Measurements from ENCODE around the gene H6PD. TPM values are rescaled to one million over a fixed set of nuclear protein-coding genes. Genes with fewer than 3 reads are reported as not detected.

H6PD gene
- total and polyA plus RNA-seq, 9 of the 15 experiments (the other 6 are each of a cell fraction or from before 2014, with no cell fraction given): 0.04 to 2.5 (median 0.95) TPM

DNA sequence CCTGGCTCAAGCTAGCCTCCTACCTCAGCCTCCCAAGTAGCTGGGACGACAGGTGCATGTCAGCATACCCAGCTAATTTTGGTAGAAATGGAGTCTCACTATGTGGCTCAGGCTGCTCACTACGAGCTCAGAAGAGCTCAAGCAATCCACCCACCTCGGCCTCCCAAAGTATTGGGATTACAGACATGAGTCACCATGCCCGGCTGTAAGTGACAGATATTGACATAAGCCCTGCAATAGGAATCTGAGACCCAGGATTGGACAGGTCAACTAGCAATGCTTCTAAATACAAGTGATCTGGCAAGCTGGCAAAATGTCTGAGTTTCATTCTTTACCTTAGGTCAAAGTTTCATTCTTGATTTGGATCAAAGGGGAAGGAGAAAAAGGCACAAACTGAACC lies 40.5 kb upstream of the H6PD start (continued):
- TF ChIP-seq, protein P1, sequence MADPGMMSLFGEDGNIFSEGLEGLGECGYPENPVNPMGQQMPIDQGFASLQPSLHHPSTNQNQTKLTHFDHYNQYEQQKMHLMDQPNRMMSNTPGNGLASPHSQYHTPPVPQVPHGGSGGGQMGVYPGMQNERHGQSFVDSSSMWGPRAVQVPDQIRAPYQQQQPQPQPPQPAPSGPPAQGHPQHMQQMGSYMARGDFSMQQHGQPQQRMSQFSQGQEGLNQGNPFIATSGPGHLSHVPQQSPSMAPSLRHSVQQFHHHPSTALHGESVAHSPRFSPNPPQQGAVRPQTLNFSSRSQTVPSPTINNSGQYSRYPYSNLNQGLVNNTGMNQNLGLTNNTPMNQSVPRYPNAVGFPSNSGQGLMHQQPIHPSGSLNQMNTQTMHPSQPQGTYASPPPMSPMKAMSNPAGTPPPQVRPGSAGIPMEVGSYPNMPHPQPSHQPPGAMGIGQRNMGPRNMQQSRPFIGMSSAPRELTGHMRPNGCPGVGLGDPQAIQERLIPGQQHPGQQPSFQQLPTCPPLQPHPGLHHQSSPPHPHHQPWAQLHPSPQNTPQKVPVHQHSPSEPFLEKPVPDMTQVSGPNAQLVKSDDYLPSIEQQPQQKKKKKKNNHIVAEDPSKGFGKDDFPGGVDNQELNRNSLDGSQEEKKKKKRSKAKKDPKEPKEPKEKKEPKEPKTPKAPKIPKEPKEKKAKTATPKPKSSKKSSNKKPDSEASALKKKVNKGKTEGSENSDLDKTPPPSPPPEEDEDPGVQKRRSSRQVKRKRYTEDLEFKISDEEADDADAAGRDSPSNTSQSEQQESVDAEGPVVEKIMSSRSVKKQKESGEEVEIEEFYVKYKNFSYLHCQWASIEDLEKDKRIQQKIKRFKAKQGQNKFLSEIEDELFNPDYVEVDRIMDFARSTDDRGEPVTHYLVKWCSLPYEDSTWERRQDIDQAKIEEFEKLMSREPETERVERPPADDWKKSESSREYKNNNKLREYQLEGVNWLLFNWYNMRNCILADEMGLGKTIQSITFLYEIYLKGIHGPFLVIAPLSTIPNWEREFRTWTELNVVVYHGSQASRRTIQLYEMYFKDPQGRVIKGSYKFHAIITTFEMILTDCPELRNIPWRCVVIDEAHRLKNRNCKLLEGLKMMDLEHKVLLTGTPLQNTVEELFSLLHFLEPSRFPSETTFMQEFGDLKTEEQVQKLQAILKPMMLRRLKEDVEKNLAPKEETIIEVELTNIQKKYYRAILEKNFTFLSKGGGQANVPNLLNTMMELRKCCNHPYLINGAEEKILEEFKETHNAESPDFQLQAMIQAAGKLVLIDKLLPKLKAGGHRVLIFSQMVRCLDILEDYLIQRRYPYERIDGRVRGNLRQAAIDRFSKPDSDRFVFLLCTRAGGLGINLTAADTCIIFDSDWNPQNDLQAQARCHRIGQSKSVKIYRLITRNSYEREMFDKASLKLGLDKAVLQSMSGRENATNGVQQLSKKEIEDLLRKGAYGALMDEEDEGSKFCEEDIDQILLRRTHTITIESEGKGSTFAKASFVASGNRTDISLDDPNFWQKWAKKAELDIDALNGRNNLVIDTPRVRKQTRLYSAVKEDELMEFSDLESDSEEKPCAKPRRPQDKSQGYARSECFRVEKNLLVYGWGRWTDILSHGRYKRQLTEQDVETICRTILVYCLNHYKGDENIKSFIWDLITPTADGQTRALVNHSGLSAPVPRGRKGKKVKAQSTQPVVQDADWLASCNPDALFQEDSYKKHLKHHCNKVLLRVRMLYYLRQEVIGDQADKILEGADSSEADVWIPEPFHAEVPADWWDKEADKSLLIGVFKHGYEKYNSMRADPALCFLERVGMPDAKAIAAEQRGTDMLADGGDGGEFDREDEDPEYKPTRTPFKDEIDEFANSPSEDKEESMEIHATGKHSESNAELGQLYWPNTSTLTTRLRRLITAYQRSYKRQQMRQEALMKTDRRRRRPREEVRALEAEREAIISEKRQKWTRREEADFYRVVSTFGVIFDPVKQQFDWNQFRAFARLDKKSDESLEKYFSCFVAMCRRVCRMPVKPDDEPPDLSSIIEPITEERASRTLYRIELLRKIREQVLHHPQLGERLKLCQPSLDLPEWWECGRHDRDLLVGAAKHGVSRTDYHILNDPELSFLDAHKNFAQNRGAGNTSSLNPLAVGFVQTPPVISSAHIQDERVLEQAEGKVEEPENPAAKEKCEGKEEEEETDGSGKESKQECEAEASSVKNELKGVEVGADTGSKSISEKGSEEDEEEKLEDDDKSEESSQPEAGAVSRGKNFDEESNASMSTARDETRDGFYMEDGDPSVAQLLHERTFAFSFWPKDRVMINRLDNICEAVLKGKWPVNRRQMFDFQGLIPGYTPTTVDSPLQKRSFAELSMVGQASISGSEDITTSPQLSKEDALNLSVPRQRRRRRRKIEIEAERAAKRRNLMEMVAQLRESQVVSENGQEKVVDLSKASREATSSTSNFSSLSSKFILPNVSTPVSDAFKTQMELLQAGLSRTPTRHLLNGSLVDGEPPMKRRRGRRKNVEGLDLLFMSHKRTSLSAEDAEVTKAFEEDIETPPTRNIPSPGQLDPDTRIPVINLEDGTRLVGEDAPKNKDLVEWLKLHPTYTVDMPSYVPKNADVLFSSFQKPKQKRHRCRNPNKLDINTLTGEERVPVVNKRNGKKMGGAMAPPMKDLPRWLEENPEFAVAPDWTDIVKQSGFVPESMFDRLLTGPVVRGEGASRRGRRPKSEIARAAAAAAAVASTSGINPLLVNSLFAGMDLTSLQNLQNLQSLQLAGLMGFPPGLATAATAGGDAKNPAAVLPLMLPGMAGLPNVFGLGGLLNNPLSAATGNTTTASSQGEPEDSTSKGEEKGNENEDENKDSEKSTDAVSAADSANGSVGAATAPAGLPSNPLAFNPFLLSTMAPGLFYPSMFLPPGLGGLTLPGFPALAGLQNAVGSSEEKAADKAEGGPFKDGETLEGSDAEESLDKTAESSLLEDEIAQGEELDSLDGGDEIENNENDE (IDR thresholded peaks at IDR 0.05; ENCODE audit: low read depth, low read length): no peak
- TF ChIP-seq CAMTA2 (CRISPR knock-in tag; conservative IDR thresholded peaks at IDR 0.05) (no peak), ZBED1 (IDR thresholded peaks at IDR 0.05) (no peak), RBM34 (IDR thresholded peaks at IDR 0.05; ENCODE audit: borderline replicate concordance, insufficient read depth, low read length) (no peak), BACH1 (tag; IDR thresholded peaks at IDR 0.05) (no peak), KLF10 (CRISPR knock-in tag; IDR thresholded peaks at IDR 0.05) (no peak), PYGO2 (tag; IDR thresholded peaks at IDR 0.05) (no peak), JUND (IDR thresholded peaks at IDR 0.05; ENCODE audit: borderline replicate concordance, low read depth, low read length) (0 out of 2 replicates have a peak, but pooled peaks have one; percentile 35), JUND (tag; IDR thresholded peaks at IDR 0.05; ENCODE audit: borderline replicate concordance, low read depth, low read length) (no peak), ZFP1 (CRISPR knock-in tag; IDR thresholded peaks at IDR 0.05) (no peak), MBD2 (IDR thresholded peaks at IDR 0.05; ENCODE audit: borderline replicate concordance, low read depth) (no peak), STAG1 (CRISPR knock-in tag; IDR thresholded peaks at IDR 0.05; ENCODE audit: borderline replicate concordance) (no peak)
- TF ChIP-seq, protein P2, sequence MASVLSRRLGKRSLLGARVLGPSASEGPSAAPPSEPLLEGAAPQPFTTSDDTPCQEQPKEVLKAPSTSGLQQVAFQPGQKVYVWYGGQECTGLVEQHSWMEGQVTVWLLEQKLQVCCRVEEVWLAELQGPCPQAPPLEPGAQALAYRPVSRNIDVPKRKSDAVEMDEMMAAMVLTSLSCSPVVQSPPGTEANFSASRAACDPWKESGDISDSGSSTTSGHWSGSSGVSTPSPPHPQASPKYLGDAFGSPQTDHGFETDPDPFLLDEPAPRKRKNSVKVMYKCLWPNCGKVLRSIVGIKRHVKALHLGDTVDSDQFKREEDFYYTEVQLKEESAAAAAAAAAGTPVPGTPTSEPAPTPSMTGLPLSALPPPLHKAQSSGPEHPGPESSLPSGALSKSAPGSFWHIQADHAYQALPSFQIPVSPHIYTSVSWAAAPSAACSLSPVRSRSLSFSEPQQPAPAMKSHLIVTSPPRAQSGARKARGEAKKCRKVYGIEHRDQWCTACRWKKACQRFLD (CRISPR knock-in tag; IDR thresholded peaks at IDR 0.05): no peak
- TF ChIP-seq, protein P3, sequence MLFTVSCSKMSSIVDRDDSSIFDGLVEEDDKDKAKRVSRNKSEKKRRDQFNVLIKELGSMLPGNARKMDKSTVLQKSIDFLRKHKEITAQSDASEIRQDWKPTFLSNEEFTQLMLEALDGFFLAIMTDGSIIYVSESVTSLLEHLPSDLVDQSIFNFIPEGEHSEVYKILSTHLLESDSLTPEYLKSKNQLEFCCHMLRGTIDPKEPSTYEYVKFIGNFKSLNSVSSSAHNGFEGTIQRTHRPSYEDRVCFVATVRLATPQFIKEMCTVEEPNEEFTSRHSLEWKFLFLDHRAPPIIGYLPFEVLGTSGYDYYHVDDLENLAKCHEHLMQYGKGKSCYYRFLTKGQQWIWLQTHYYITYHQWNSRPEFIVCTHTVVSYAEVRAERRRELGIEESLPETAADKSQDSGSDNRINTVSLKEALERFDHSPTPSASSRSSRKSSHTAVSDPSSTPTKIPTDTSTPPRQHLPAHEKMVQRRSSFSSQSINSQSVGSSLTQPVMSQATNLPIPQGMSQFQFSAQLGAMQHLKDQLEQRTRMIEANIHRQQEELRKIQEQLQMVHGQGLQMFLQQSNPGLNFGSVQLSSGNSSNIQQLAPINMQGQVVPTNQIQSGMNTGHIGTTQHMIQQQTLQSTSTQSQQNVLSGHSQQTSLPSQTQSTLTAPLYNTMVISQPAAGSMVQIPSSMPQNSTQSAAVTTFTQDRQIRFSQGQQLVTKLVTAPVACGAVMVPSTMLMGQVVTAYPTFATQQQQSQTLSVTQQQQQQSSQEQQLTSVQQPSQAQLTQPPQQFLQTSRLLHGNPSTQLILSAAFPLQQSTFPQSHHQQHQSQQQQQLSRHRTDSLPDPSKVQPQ (CRISPR knock-in tag; IDR thresholded peaks at IDR 0.05; ENCODE audit: borderline replicate concordance): no peak
